ENCODE results near the gene TAF5L. TPM values are rescaled to one million over a fixed set of nuclear protein-coding genes. Genes with fewer than 3 reads are reported as not detected.

TAF5L gene
- total RNA-seq, 1 experiment from 2014 or later = 37.6 TPM

DNA sequence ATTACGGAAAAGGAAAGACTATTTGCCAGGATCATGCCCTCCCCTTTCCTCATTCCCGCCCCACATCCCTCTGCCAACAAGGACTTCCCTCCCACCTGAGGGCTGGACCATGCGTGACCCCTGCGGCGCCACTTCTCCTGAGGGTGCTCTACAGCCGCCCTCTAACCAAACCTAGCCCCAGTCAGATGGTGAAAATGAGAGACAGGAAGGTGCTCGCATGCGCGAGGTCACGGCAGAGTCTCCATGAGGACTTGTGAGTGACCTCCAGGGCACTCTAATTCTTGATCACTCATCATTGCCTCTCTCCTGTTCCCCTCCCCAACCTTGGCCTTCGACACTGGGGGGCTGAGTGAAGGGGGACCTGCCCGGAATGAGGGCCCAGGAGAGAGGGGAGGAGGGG lies 32.1 kb downstream of the TAF5L start:
- POLR2A ChIA-PET = interaction anchor here (1.5 kb wide), 1 partner anchor 12 kb away, joined by 4 read pairs; no protein-coding TSS in a partner anchor
- no peak overlapping the region for H3K27ac Mint-ChIP-seq (ENCODE audit: low read depth, unreplicated experiment)
- no peak overlapping the region for H3K4me3 Mint-ChIP-seq (ENCODE audit: unreplicated experiment)
- peaks cover 21% of the 10 kb centered on the region for H3K4me1 Mint-ChIP-seq (ENCODE audit: insufficient read depth, unreplicated experiment)
- DNase-seq (ENCODE audit: unreplicated experiment) = no peak
- no peaks in the 10 kb centered on the region for H3K27me3 Mint-ChIP-seq (ENCODE audit: insufficient read depth, unreplicated experiment)
- H3K9me3 Mint-ChIP-seq (ENCODE audit: unreplicated experiment) = no peaks in the 10 kb centered on the region
- TF ChIP-seq, protein P1, sequence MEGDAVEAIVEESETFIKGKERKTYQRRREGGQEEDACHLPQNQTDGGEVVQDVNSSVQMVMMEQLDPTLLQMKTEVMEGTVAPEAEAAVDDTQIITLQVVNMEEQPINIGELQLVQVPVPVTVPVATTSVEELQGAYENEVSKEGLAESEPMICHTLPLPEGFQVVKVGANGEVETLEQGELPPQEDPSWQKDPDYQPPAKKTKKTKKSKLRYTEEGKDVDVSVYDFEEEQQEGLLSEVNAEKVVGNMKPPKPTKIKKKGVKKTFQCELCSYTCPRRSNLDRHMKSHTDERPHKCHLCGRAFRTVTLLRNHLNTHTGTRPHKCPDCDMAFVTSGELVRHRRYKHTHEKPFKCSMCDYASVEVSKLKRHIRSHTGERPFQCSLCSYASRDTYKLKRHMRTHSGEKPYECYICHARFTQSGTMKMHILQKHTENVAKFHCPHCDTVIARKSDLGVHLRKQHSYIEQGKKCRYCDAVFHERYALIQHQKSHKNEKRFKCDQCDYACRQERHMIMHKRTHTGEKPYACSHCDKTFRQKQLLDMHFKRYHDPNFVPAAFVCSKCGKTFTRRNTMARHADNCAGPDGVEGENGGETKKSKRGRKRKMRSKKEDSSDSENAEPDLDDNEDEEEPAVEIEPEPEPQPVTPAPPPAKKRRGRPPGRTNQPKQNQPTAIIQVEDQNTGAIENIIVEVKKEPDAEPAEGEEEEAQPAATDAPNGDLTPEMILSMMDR (IDR thresholded peaks at IDR 0.05; ENCODE audit: unreplicated experiment) = no peak
- no TSS peak for BruUV-seq (replicated peaks)
- CTCF ChIA-PET = interaction anchor here (0.7 kb wide), 1 partner anchor 16 kb away, joined by 3 read pairs; no protein-coding TSS in a partner anchor
- peaks cover 70% of the 10 kb centered on the region for H3K36me3 Mint-ChIP-seq (ENCODE audit: insufficient read depth, unreplicated experiment)
- intact Hi-C loops (cut with micrococcal nuclease) = no loop called here

DNA sequence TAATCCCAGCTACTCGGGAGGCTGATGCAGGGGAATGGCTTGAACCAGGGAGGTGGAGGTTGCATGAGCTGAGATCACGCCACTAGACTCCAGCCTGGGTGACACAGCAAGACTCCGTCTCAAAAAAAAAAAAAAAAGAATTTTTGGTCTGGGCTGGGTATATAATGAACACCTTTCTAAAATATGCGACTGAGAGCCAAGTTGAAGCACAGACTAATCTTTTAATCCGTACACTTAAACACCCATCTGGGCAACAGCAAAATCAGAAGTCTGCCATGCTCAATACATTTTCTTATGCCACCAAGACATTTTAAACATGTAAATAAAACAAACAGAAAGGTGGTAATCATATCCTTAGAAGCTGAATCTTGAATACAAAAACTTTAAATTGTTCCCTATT lies 35.8 kb downstream of the TAF5L start:
- DNase-seq (ENCODE audit: unreplicated experiment) = no peak
- no peaks in the 10 kb centered on the region for H3K27me3 Mint-ChIP-seq (ENCODE audit: insufficient read depth, unreplicated experiment)
- TF ChIP-seq, protein P1 (IDR thresholded peaks at IDR 0.05; ENCODE audit: unreplicated experiment) = no peak
- intact Hi-C loops (cut with micrococcal nuclease) = no loop called here
- no peaks in the 10 kb centered on the region for H3K4me1 Mint-ChIP-seq (ENCODE audit: insufficient read depth, unreplicated experiment)
- H3K27ac Mint-ChIP-seq (ENCODE audit: low read depth, unreplicated experiment) = no peak overlapping the region
- no peak overlapping the region for H3K4me3 Mint-ChIP-seq (ENCODE audit: unreplicated experiment)
- no TSS peak for BruUV-seq (replicated peaks)
- H3K36me3 Mint-ChIP-seq (ENCODE audit: insufficient read depth, unreplicated experiment) = peaks cover 41% of the 10 kb centered on the region
- no peaks in the 10 kb centered on the region for H3K9me3 Mint-ChIP-seq (ENCODE audit: unreplicated experiment)
- POLR2A ChIA-PET = interaction anchor here (0.7 to 1.0 kb wide), 2 partner anchors 11 to 12 kb away, joined by 3 read pairs; no protein-coding TSS in a partner anchor
- CTCF ChIA-PET = interaction anchor here (0.8 to 2.2 kb wide), 2 partner anchors 11 to 722 kb away, joined by 3 to 6 read pairs; no protein-coding TSS in a partner anchor

DNA sequence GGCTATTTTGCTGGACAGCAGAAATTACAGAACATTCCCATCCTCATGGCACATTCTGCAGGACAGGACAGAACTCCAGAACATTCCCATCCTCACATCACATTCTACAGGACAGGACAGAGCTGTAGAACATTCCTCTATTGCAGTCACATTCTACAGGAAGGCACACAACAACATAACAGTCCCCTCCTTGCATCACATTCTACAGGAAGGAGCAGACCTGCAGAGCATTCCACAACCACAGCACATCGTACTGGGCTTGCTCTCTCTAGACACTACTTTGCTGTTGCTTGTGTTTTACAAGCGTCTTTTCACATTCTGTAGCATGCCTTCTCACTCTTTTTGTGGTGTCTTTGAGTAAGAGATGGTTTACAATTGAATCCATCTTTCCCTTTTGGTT lies 40.6 kb downstream of the TAF5L start:
- Mint-ChIP-seq H3K9me3 (ENCODE audit: unreplicated experiment) (no peaks in the 10 kb centered on the region), H3K36me3 (ENCODE audit: insufficient read depth, unreplicated experiment) (no peaks in the 10 kb centered on the region), H3K4me1 (ENCODE audit: insufficient read depth, unreplicated experiment) (no peaks in the 10 kb centered on the region), H3K27ac (ENCODE audit: low read depth, unreplicated experiment) (no peak overlapping the region), H3K4me3 (ENCODE audit: unreplicated experiment) (no peak overlapping the region), H3K27me3 (ENCODE audit: insufficient read depth, unreplicated experiment) (no peaks in the 10 kb centered on the region)
- TF ChIP-seq, protein P1 (IDR thresholded peaks at IDR 0.05; ENCODE audit: unreplicated experiment) = no peak
- CTCF ChIA-PET = no interaction called here
- POLR2A ChIA-PET = no interaction called here
- intact Hi-C loops (cut with micrococcal nuclease) = no loop called here
- DNase-seq (ENCODE audit: unreplicated experiment) = no peak
- no TSS peak for BruUV-seq (replicated peaks)

DNA sequence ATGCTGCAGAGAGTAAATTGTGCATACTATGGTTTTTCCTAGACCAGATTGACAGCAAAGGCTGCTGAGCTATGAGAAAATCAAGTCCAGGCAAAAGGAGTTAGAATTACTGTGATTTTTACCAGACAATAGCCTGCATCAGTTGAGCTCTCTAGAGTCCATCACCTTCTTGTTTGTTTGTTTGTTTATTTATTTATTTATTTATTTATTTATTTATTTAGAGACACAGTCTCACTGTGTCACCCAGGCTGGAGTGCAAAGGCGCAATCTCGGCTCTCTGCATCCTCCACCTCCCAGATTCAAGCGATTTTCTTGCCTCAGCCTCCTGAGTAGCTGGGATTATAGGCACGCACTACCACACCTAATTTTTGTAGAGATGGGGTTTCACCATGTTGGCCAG lies 43.2 kb downstream of the TAF5L start:
- Mint-ChIP-seq H3K27ac (ENCODE audit: low read depth, unreplicated experiment) (no peak overlapping the region), H3K9me3 (ENCODE audit: unreplicated experiment) (no peaks in the 10 kb centered on the region), H3K27me3 (ENCODE audit: insufficient read depth, unreplicated experiment) (no peaks in the 10 kb centered on the region), H3K4me1 (ENCODE audit: insufficient read depth, unreplicated experiment) (peaks cover 11% of the 10 kb centered on the region), H3K4me3 (ENCODE audit: unreplicated experiment) (no peak overlapping the region), H3K36me3 (ENCODE audit: insufficient read depth, unreplicated experiment) (no peaks in the 10 kb centered on the region)
- BruUV-seq (replicated peaks) = no TSS peak
- TF ChIP-seq, protein P1 (IDR thresholded peaks at IDR 0.05; ENCODE audit: unreplicated experiment) = no peak
- CTCF ChIA-PET = interaction anchor here (0.7 to 3.4 kb wide), 6 partner anchors 14 to 130 kb away, joined by 3 to 14 read pairs (median 4); partner anchors contain the start of gene ABCB10
- intact Hi-C loops (cut with micrococcal nuclease) = loop anchor here (5.0 kb wide), 1 partner anchor 730 kb away; no protein-coding TSS in a partner anchor
- DNase-seq (ENCODE audit: unreplicated experiment) = no peak
- POLR2A ChIA-PET = interaction anchor here (0.7 to 6.4 kb wide), 11 partner anchors 12 to 114 kb away, joined by 3 to 61 read pairs (median 4); partner anchors contain the start of genes ABCB10, TAF5L and URB2

All from MCF 10A (cell line).